AG04449 (cell line): ENCODE results near the gene HHLA2.

Experiments
- CTCF ChIA-PET: fragments of 350-600 bp; formaldehyde crosslinking; extraction: SDS; loops from one replicate; lab custom pipeline; 2021; ENCODE audit warnings: antibody characterized with exemption; lab: Yijun Ruan, JAX
- POLR2A ChIA-PET: fragments of 400-600, 350-600 bp; formaldehyde crosslinking; extraction: SDS; loops from one replicate; lab custom pipeline; 2020; ENCODE audit warnings: antibody characterized with exemption, inconsistent platforms; lab: Yijun Ruan, JAX
- DNase-seq: peaks from one replicate; pipeline ENCODE4 v3.0.0-alpha.2; 2010; ENCODE audit warnings: low read depth, low spot score
- H3K4me3 ChIP-seq: 2 replicates; pipeline ENCODE4 v1.5.1; 2011; ENCODE audit warnings: low read depth, mild to moderate bottlenecking, control low read depth, low read length
- CTCF ChIP-seq: IDR thresholded peaks from one replicate; pipeline ENCODE4 v1.5.1; 2011; ENCODE audit warnings: mild to moderate bottlenecking, moderate library complexity, low read length, control low read depth, inconsistent platforms; ENCODE audit not compliant: insufficient read depth; ENCODE audit errors: missing control alignments

Gene HHLA2

GRCh38 chr3:108324177-108324576, 27.8 kb downstream of the HHLA2 start:
- CTCF ChIA-PET = interaction anchor here (1.1 kb wide), 1 partner anchor 15 kb away, joined by 3 read pairs; no protein-coding TSS in a partner anchor
- no peak for TF ChIP-seq CTCF
- no peak for DNase-seq
- POLR2A ChIA-PET = no interaction called here
- no peak overlapping the region for H3K4me3 ChIP-seq

- ChIA-PET POLR2A (no interaction called here), CTCF (no interaction called here)
These were observed 30.8 kb downstream of the HHLA2 start for GRCh38 chr3:108327168-108327567.

GRCh38 chr3:108328821-108329486, 32.6 kb downstream of the HHLA2 start:
- no peak for TF ChIP-seq CTCF
- no peak for DNase-seq
- POLR2A ChIA-PET = no interaction called here
- no peak overlapping the region for H3K4me3 ChIP-seq
- CTCF ChIA-PET = no interaction called here

More at GRCh38 chr3:108327168-108327567, 30.8 kb downstream of the HHLA2 start:
- DNase-seq = no peak
- TF ChIP-seq CTCF = no peak
- H3K4me3 ChIP-seq = no peak overlapping the region

- POLR2A ChIA-PET = no interaction called here
- CTCF ChIA-PET = no interaction called here
- TF ChIP-seq CTCF = no peak
- no peak overlapping the region for H3K4me3 ChIP-seq
- no peak for DNase-seq
These were observed 33.2 kb downstream of the HHLA2 start for GRCh38 chr3:108329508-108329907.

GRCh38 chr3:108329947-108330346, 33.6 kb downstream of the HHLA2 start:
- CTCF ChIA-PET = no interaction called here
- POLR2A ChIA-PET = no interaction called here
- no peak for TF ChIP-seq CTCF
- no peak for DNase-seq
- H3K4me3 ChIP-seq = no peak overlapping the region

GRCh38 chr3:108331792-108332191, 35.4 kb downstream of the HHLA2 start:
- CTCF ChIA-PET = no interaction called here
- H3K4me3 ChIP-seq = no peak overlapping the region
- POLR2A ChIA-PET = no interaction called here
- TF ChIP-seq CTCF = no peak
- DNase-seq = no peak
